HG02678 (cell line): ENCODE results near the gene ARRDC1.
"Not testable (repeated sequence)": the region's sequence is repeated elsewhere in the genome, so short reads cannot be mapped to it uniquely, and the experiment has no call there.

Experiments used
- ATAC-seq: cut with Tn5 transposase; IDR thresholded peaks from one replicate; pipeline ENCODE4 v1.9.1; 2021; ENCODE audit warnings: mild to moderate bottlenecking, moderate library complexity; ENCODE audit not compliant: unreplicated experiment

ARRDC1 gene

GRCh38 chr9:137583347-137583746, 22.1 kb upstream of the ARRDC1 start:
- no peak for ATAC-seq

GRCh38 chr9:137583957-137584356, 21.5 kb upstream of the ARRDC1 start:
- ATAC-seq: no peak

GRCh38 chr9:137586854-137587253, 18.6 kb upstream of the ARRDC1 start:
- no peak for ATAC-seq

GRCh38 chr9:137588311-137588710, 17.2 kb upstream of the ARRDC1 start:
- no peak for ATAC-seq

- ATAC-seq: no peak
These were observed 16.6 kb upstream of the ARRDC1 start for GRCh38 chr9:137588891-137589290.

- peak; percentile 10 for ATAC-seq
These were observed 15.9 kb upstream of the ARRDC1 start for GRCh38 chr9:137589441-137590122.

GRCh38 chr9:137590123-137590468, 15.4 kb upstream of the ARRDC1 start:
- ATAC-seq: no peak

GRCh38 chr9:137590469-137591383, 14.8 kb upstream of the ARRDC1 start, which contains the start of gene ZMYND19:
TSS of gene ZMYND19 (minus strand) at chr9:137590512. CDS start at chr9:137590263, 249 bp downstream.
- peak; percentile 95 for ATAC-seq

- ATAC-seq: no peak
These were observed 12.7 kb upstream of the ARRDC1 start for GRCh38 chr9:137592767-137593166.

GRCh38 chr9:137593176-137593575, 12.3 kb upstream of the ARRDC1 start:
- ATAC-seq: no peak

- not testable (repeated sequence) for ATAC-seq
These were observed 8.9 kb upstream of the ARRDC1 start for GRCh38 chr9:137596577-137596976.

- no peak for ATAC-seq
These were observed 6.5 kb upstream of the ARRDC1 start for GRCh38 chr9:137598943-137599342.

- ATAC-seq: no peak
These were observed 2.8 kb upstream of the ARRDC1 start for GRCh38 chr9:137602661-137603060.

GRCh38 chr9:137603879-137604278, 1.6 kb upstream of the ARRDC1 start:
- ATAC-seq: no peak

GRCh38 chr9:137604345-137605086, 970 bp upstream of the ARRDC1 start:
- no peak for ATAC-seq

- peak; percentile 5 for ATAC-seq
These were observed 627 bp downstream of the ARRDC1 start for GRCh38 chr9:137606005-137606621.

- ATAC-seq: no peak
These were observed 1.2 kb downstream of the ARRDC1 start for GRCh38 chr9:137606734-137607138.

- no peak for ATAC-seq
These were observed 1.8 kb downstream of the ARRDC1 start for GRCh38 chr9:137607141-137607857.

- ATAC-seq: no peak
These were observed 5.5 kb downstream of the ARRDC1 start for GRCh38 chr9:137610944-137611343.
